Measurements from ENCODE around the gene PSAT1. TPM values are rescaled to one million over a fixed set of nuclear protein-coding genes. Genes with fewer than 3 reads are reported as not detected.

Gene PSAT1
- total RNA-seq, 4 donors from 2014 or later, result 2.5 to 6.6 (median 4.3) TPM

- Histone ChIP-seq H3K4me1 (peaks cover 0 to 18% (median under 1%) of the 10 kb centered on the region in 3 donors), H3K27ac (no peak overlapping the region), H3K36me3 (no peaks in the 10 kb centered on the region), H3K9me3 (no peaks in the 10 kb centered on the region), H3K4me3 (no peak overlapping the region), H3K27me3 (peaks cover under 1% of the 10 kb centered on the region)
- WGBS, 2 donors (ENCODE audit: low coverage in 1 of 2), result 40 to 41% methylated on average over 3 to 6 of the region's 6 CpGs
- no peak for ATAC-seq
- TF ChIP-seq POLR2A (IDR thresholded peaks at IDR 0.05) (no peak), EP300 (IDR thresholded peaks at IDR 0.05) (no peak), POLR2AphosphoS5 (IDR thresholded peaks at IDR 0.05) (no peak), CTCF (IDR thresholded peaks at IDR 0.05) (no peak)
Observed at GRCh38 chr9:78292026-78292425, 4.9 kb upstream of the PSAT1 start.

GRCh38 chr9:78292716-78293497 lies 4.0 kb upstream of the PSAT1 start:
- TF ChIP-seq EP300 (IDR thresholded peaks at IDR 0.05), result no peak
- no peak for TF ChIP-seq POLR2AphosphoS5 (IDR thresholded peaks at IDR 0.05)
- no peak for TF ChIP-seq CTCF (IDR thresholded peaks at IDR 0.05)
- no peak for TF ChIP-seq POLR2A (IDR thresholded peaks at IDR 0.05)
- H3K27ac ChIP-seq, result no peak overlapping the region
- WGBS, 2 donors (ENCODE audit: low coverage in 1 of 2), result 89 to 97% methylated on average over 6 to 9 of the region's 9 CpGs

GRCh38 chr9:78294290-78295176 lies 2.4 kb upstream of the PSAT1 start:
- Histone ChIP-seq H3K27me3 (no peaks in the 10 kb centered on the region), H3K27ac (no peak overlapping the region), H3K4me3 (no peak overlapping the region), H3K9me3 (no peaks in the 10 kb centered on the region), H3K4me1 (peaks cover 0 to 35% (median 13%) of the 10 kb centered on the region in 3 donors), H3K36me3 (no peaks in the 10 kb centered on the region)
- WGBS, 2 donors (ENCODE audit: low coverage in 1 of 2), result 72 to 86% methylated on average over 2 to 5 of the region's 5 CpGs
- no peak for ATAC-seq
- TF ChIP-seq POLR2AphosphoS5 (IDR thresholded peaks at IDR 0.05) (no peak), CTCF (IDR thresholded peaks at IDR 0.05) (no peak), POLR2A (IDR thresholded peaks at IDR 0.05) (no peak), EP300 (IDR thresholded peaks at IDR 0.05) (no peak)

More at GRCh38 chr9:78292716-78293497, 4.0 kb upstream of the PSAT1 start:
- Histone ChIP-seq H3K36me3 (no peaks in the 10 kb centered on the region), H3K27me3 (no peaks in the 10 kb centered on the region), H3K4me3 (no peak overlapping the region), H3K9me3 (no peaks in the 10 kb centered on the region), H3K4me1 (peaks cover 0 to 27% (median 10%) of the 10 kb centered on the region in 3 donors)
- ATAC-seq, result no peak

- no peak for ATAC-seq
- Histone ChIP-seq H3K27ac (peak overlapping the region in 3 of 4 donors; percentile 62 to 81 (median 81)), H3K4me3 (no peak overlapping the region), H3K4me1 (peaks cover 0 to 35% (median 13%) of the 10 kb centered on the region in 3 donors), H3K27me3 (no peaks in the 10 kb centered on the region), H3K36me3 (no peaks in the 10 kb centered on the region), H3K9me3 (no peaks in the 10 kb centered on the region)
- 96 to 100% methylated on average over 1 to 3 of the region's 3 CpGs for WGBS, 2 donors (ENCODE audit: low coverage in 1 of 2)
- TF ChIP-seq EP300 (IDR thresholded peaks at IDR 0.05) (no peak), CTCF (IDR thresholded peaks at IDR 0.05) (no peak)
Observed at GRCh38 chr9:78295177-78295575, 1.7 kb upstream of the PSAT1 start.

Measured in gastroesophageal sphincter (tissue), 4 donors.